Measurements from ENCODE around the gene HNRNPUL1.

Gene HNRNPUL1

DNA sequence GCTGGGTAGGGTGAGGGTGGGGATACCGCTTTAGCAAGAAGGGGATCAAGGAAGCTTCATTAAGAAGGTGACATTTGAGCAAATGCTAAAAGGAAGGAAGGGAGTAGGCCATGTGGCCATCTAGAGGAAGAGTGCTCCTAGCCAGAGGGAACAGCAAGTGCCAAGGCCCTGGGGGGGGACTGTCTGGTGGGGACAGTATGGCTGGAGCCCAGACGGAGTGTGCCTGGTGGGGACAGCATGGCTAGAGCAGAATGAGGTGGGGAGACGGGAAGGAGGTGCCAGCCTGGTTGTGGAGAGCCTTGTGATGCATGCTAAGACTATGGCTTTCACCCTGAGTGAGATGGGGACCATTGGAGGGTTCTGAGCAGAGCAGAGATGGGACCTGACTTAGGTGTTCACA is 91.6 kb downstream of the HNRNPUL1 start:
- no peak for DNase-seq

DNA sequence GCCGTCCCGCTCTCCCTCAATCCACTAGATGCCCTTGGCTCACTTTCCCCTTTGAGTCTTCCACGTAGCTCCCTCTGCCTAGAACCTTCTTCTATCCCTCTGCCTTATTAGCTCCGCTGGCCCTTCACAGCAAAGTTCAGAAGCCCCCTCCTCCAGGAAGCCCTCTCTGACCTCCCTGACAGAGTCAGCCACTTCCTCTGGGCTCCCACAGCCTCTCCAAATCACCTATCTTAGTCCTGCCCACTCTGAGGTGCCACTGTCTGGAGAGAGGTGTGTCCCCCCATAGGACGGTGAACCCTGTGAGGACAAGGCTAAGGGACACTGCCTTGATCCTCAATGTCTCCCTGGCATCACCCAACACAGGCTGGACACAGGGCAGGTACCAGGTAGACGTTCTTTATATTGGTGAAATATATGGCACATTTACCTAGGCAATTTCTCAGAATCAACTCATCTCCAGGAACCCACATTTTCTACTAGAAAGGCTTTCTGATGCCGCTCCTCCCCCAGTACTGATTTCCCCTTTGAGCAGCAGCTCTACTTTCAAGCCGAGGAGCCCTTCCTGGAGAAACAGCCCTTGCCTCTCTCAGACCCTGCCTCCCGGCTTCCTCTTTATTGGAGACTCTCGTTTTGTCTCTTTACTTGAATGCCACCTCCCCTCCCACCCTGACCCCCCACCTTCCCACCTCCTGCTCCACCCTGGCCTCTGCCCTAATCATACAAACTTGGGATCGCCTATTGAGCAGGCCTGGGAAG is 93.0 kb downstream of the HNRNPUL1 start:
- no peak for DNase-seq
